Keratinocyte (primary cell): ENCODE measurements around the gene MDN1. TPM values are rescaled to one million over a fixed set of nuclear protein-coding genes. Genes with fewer than 3 reads are reported as not detected.

Source experiments
- DNase-seq: peaks from one replicate; pipeline ENCODE4 v3.0.0-alpha.2; 2011; ENCODE audit warnings: low read depth, missing footprints, low spot score
- FAIRE-seq: peaks from 2 replicates; lab custom pipeline; 2011; peaks lifted over from hg19 to GRCh38; lab: Jason Lieb, UNC
- H2AFZ ChIP-seq: 2 replicates; pipeline ENCODE4 v1.6.0; 2012; ENCODE audit warnings: low read length, control low read depth, inconsistent platforms; ENCODE audit not compliant: control insufficient read depth
- H3K27ac ChIP-seq: 2 replicates; pipeline ENCODE4 v1.5.1; 2011; ENCODE audit warnings: low read length; ENCODE audit not compliant: control insufficient read depth, insufficient read depth
- H3K27me3 ChIP-seq: 3 replicates; pipeline ENCODE4 v1.6.0; 2011; ENCODE audit warnings: low read length; ENCODE audit not compliant: control insufficient read depth, insufficient read depth; ENCODE audit errors: extremely low read depth
- H3K36me3 ChIP-seq, 2 experiments: 2 replicates in 1 of 2; 3 replicates in 1 of 2; pipeline ENCODE4 v1.5.1; 2011; ENCODE audit warnings: low read length in 2 of 2, mild to moderate bottlenecking in 1 of 2; ENCODE audit not compliant: control insufficient read depth in 2 of 2, insufficient read depth in 2 of 2; ENCODE audit errors: extremely low read depth in 1 of 2
- H3K4me1 ChIP-seq: 3 replicates; pipeline ENCODE4 v1.5.1; 2011; ENCODE audit warnings: low read length; ENCODE audit not compliant: control insufficient read depth, insufficient read depth; ENCODE audit errors: extremely low read depth
- H3K4me2 ChIP-seq: 3 replicates; pipeline ENCODE4 v1.6.0; 2011; ENCODE audit warnings: low read depth, low read length; ENCODE audit not compliant: control insufficient read depth, insufficient read depth; ENCODE audit errors: extremely low read depth
- H3K4me3 ChIP-seq, 3 experiments: fragments of 200-600 bp in 1 of 3; sonication (generic) in 1 of 3; 2 replicates in 2 of 3; 3 replicates in 1 of 3; pipeline ENCODE4 v1.5.1; 2011 to 2016; ENCODE audit warnings: low read length in 3 of 3, mild to moderate bottlenecking in 3 of 3, control low read depth in 2 of 3, inconsistent platforms in 1 of 3, low read depth in 1 of 3, mixed read lengths in 1 of 3, mixed run types in 1 of 3, moderate library complexity in 1 of 3; ENCODE audit not compliant: control insufficient read depth in 2 of 3, insufficient read depth in 2 of 3; ENCODE audit errors: extremely low read depth in 1 of 3
- H3K79me2 ChIP-seq: 2 replicates; pipeline ENCODE4 v1.6.0; 2012; ENCODE audit warnings: low read length; ENCODE audit not compliant: control insufficient read depth, insufficient read depth
- H3K9ac ChIP-seq: 3 replicates; pipeline ENCODE4 v1.6.0; 2011; ENCODE audit warnings: low read length; ENCODE audit not compliant: control insufficient read depth, insufficient read depth; ENCODE audit errors: extremely low read depth
- H3K9me1 ChIP-seq: 3 replicates; pipeline ENCODE4 v1.6.0; 2011; ENCODE audit warnings: low read length; ENCODE audit not compliant: control insufficient read depth, insufficient read depth; ENCODE audit errors: extremely low read depth
- H3K9me3 ChIP-seq: 2 replicates; pipeline ENCODE4 v1.5.1; 2012; ENCODE audit warnings: low read depth, low read length; ENCODE audit not compliant: control insufficient read depth
- H4K20me1 ChIP-seq: 3 replicates; pipeline ENCODE4 v1.6.0; 2011; ENCODE audit warnings: low read length; ENCODE audit not compliant: control insufficient read depth, insufficient read depth; ENCODE audit errors: extremely low read depth
- CTCF ChIP-seq, 3 experiments: IDR thresholded peaks in 1 of 3; conservative IDR thresholded peaks in 1 of 3; optimal IDR thresholded peaks in 1 of 3; 2 replicates in 2 of 3; 3 replicates in 1 of 3; pipeline versions ENCODE3 to v1.5.1; 2011; ENCODE audit warnings: low read length in 3 of 3, mild to moderate bottlenecking in 3 of 3, moderate library complexity in 2 of 3, control low read depth in 1 of 3, inconsistent platforms in 1 of 3; ENCODE audit not compliant: insufficient read depth in 2 of 3; ENCODE audit errors: extremely low read depth in 1 of 3
- EZH2 ChIP-seq: IDR thresholded peaks from one replicate; pipeline ENCODE4 v1.6.1; 2012; ENCODE audit warnings: inconsistent platforms, mild to moderate bottlenecking, low read length, moderate library complexity
- dilution Hi-C: fragments of 300-500 bp; cut with MboI; formaldehyde crosslinking; loops from one replicate; pipeline ENCODE4 v1.7.0; 2020; ENCODE audit warnings: low sequenced_read_pairs; ENCODE audit not compliant: extremely low pct_ligation_motif_present
- polyA plus RNA-seq, 5 experiments: library from polyadenylated mRNA; depleted of rRNA in 3 of 5; stranded (reverse) in 3 of 5; stranded (forward) in 1 of 5; unstranded in 1 of 5; fragments of >200 nt; gene quantifications; 1 replicate in 1 of 5; 2 replicates in 3 of 5; 3 replicates in 1 of 5; pipeline versions ENCODE4 v1.2.1 to v1.2.3, GENCODE V29; 2011 to 2012; ENCODE audit warnings: missing spikeins in 2 of 5, low read depth in 1 of 5, low replicate concordance in 1 of 5

MDN1 gene
- polyA plus RNA-seq, 1 donor (not counting 4 experiments of a cell fraction or from before 2014, with no cell fraction given): 16.0 TPM

- Histone ChIP-seq H3K9ac (no peak overlapping the region), H3K79me2 (no peaks in the 10 kb centered on the region), H3K27ac (no peak overlapping the region), H2AFZ (no peak overlapping the region), H4K20me1 (no peaks in the 10 kb centered on the region), H3K9me1 (no peaks in the 10 kb centered on the region), H3K4me3 (no peak overlapping the region), H3K4me2 (no peak overlapping the region), H3K4me1 (peaks cover 5% of the 10 kb centered on the region), H3K9me3 (no peaks in the 10 kb centered on the region), H3K27me3 (no peaks in the 10 kb centered on the region), H3K36me3 (peaks cover 17 to 19% of the 10 kb centered on the region in 2 experiments)
- no peak for FAIRE-seq
- dilution Hi-C loops: no loop called here
- no peak for TF ChIP-seq CTCF (optimal IDR thresholded peaks at IDR 0.05 in 1 of 3, IDR thresholded peaks at IDR 0.05 in 1 of 3, conservative IDR thresholded peaks at IDR 0.05 in 1 of 3; ENCODE audit: extremely low read depth in 1 of 3, insufficient read depth in 2 of 3, low read length in 3 of 3)
- no peak for TF ChIP-seq EZH2
- no peak for DNase-seq
Measured at GRCh38 chr6:89749918-89750317, 69.7 kb downstream of the MDN1 start.

- no peak overlapping the region for H3K4me3 ChIP-seq
- H3K4me2 ChIP-seq: no peak overlapping the region
- no peaks in the 10 kb centered on the region for H3K79me2 ChIP-seq
- TF ChIP-seq CTCF (optimal IDR thresholded peaks at IDR 0.05 in 1 of 3, IDR thresholded peaks at IDR 0.05 in 1 of 3, conservative IDR thresholded peaks at IDR 0.05 in 1 of 3; ENCODE audit: extremely low read depth in 1 of 3, insufficient read depth in 2 of 3, low read length in 3 of 3) (no peak), EZH2 (no peak)
- no peaks in the 10 kb centered on the region for H3K9me3 ChIP-seq
- FAIRE-seq (no peak), DNase-seq (no peak)
- peaks cover 9 to 25% of the 10 kb centered on the region in 2 experiments for H3K36me3 ChIP-seq
- no peak overlapping the region for H3K9ac ChIP-seq
- H3K9me1 ChIP-seq: no peaks in the 10 kb centered on the region
- peaks cover 5% of the 10 kb centered on the region for H3K4me1 ChIP-seq
- dilution Hi-C loops: no loop called here
- H2AFZ ChIP-seq: no peak overlapping the region
- H3K27me3 ChIP-seq: no peaks in the 10 kb centered on the region
- peak overlapping the region; percentile 17 for H3K27ac ChIP-seq
- no peaks in the 10 kb centered on the region for H4K20me1 ChIP-seq
Measured at GRCh38 chr6:89745716-89746115, 73.9 kb downstream of the MDN1 start.
